Neural progenitor cell (in vitro differentiated cells): Measurements from ENCODE around the gene KLHL30.

Source experiments
- CTCF ChIP-seq: fragments of 200-600 bp; sonication (generic); IDR thresholded peaks from 2 replicates; pipeline ENCODE4 v1.5.1; 2017; ENCODE audit warnings: antibody characterized with exemption, mild to moderate bottlenecking
- EZH2phosphoT487 ChIP-seq: fragments of 200-600 bp; sonication (generic); IDR thresholded peaks from 2 replicates; pipeline ENCODE4 v1.6.1; 2017; ENCODE audit warnings: antibody characterized with exemption

- TF ChIP-seq CTCF (no peak), EZH2phosphoT487 (no peak)
Measured at GRCh38 chr2:238104691-238105371, 33.6 kb upstream of the KLHL30 start.
